Measurements from ENCODE around the gene DNAJA2. TPM values are rescaled to one million over a fixed set of nuclear protein-coding genes. Genes with fewer than 3 reads are reported as not detected.
A peak's percentile ranks its signal among the peaks of the same experiment; 100 is the strongest.
"Not testable (repeated sequence)": the region's sequence is repeated elsewhere in the genome, so short reads cannot be mapped to it uniquely, and the experiment has no call there.

Gene DNAJA2
- total RNA-seq, 1 donor from 2014 or later = 49.8 TPM

- DNase-seq (ENCODE audit: low spot score) = no peak
Observed at GRCh38 chr16:46975908-46976470, 2.5 kb upstream of the DNAJA2 start.

GRCh38 chr16:46975165-46975564 is 1.7 kb upstream of the DNAJA2 start:
- no peak for DNase-seq (ENCODE audit: low spot score)

- no peak for DNase-seq (ENCODE audit: low spot score)
Observed at GRCh38 chr16:46974352-46974751, 878 bp upstream of the DNAJA2 start.

GRCh38 chr16:46973996-46974324 is 486 bp upstream of the DNAJA2 start:
- no peak for DNase-seq (ENCODE audit: low spot score)

- DNase-seq (ENCODE audit: low spot score) = peak; percentile 26
Observed at GRCh38 chr16:46972429-46973206, 856 bp downstream of the DNAJA2 start.

GRCh38 chr16:46971271-46971670 is 2.2 kb downstream of the DNAJA2 start:
- DNase-seq (ENCODE audit: low spot score) = no peak

GRCh38 chr16:46970089-46970488 is 3.4 kb downstream of the DNAJA2 start:
- no peak for DNase-seq (ENCODE audit: low spot score)

- no peak for DNase-seq (ENCODE audit: low spot score)
Observed at GRCh38 chr16:46968063-46968435, 5.4 kb downstream of the DNAJA2 start.

GRCh38 chr16:46962629-46963028 is 10.8 kb downstream of the DNAJA2 start:
- no peak for DNase-seq (ENCODE audit: low spot score)

GRCh38 chr16:46961373-46962353 is 11.8 kb downstream of the DNAJA2 start:
- peak; percentile 22 for DNase-seq (ENCODE audit: low spot score)

GRCh38 chr16:46954562-46954961 is 18.9 kb downstream of the DNAJA2 start:
- no peak for DNase-seq (ENCODE audit: low spot score)

- DNase-seq (ENCODE audit: low spot score) = no peak
Observed at GRCh38 chr16:46950009-46950408, 23.5 kb downstream of the DNAJA2 start.

- no peak for DNase-seq (ENCODE audit: low spot score)
Observed at GRCh38 chr16:46949241-46949892, 24.1 kb downstream of the DNAJA2 start.

- DNase-seq (ENCODE audit: low spot score) = no peak
Observed at GRCh38 chr16:46948548-46949166, 24.8 kb downstream of the DNAJA2 start.

- peak; percentile 31 for DNase-seq (ENCODE audit: low spot score)
Observed at GRCh38 chr16:46947900-46948547, 25.4 kb downstream of the DNAJA2 start.

- not testable (repeated sequence) for DNase-seq (ENCODE audit: low spot score)
Observed at GRCh38 chr16:46944713-46945112, 28.8 kb downstream of the DNAJA2 start.

GRCh38 chr16:46937536-46937935 is 35.9 kb downstream of the DNAJA2 start:
- no peak for DNase-seq (ENCODE audit: low spot score)

GRCh38 chr16:46932802-46933201 is 40.7 kb downstream of the DNAJA2 start:
- DNase-seq (ENCODE audit: low spot score) = no peak

- DNase-seq (ENCODE audit: low spot score) = no peak
Observed at GRCh38 chr16:46930861-46931260, 42.6 kb downstream of the DNAJA2 start.

- peak; percentile 29 for DNase-seq (ENCODE audit: low spot score)
Observed at GRCh38 chr16:46929378-46930332, 43.8 kb downstream of the DNAJA2 start.
